C4-2B (cell line): ENCODE results near the gene PHF12.
"Not testable (repeated sequence)": the region's sequence is repeated elsewhere in the genome, so short reads cannot be mapped to it uniquely, and the experiment has no call there.

Experiments used
- H3K27ac ChIP-seq: fragments of 450-650 bp; 2 replicates; pipeline ENCODE4 v1.5.1; 2017
- ZFX ChIP-seq: fragments of 450-650 bp; IDR thresholded peaks from 2 replicates; pipeline ENCODE4 v1.6.1; 2017
- TF ChIP-seq, protein P1 (sequence below): fragments of 450-650 bp; conservative IDR thresholded peaks from 2 replicates; pipeline ENCODE4 v1.5.1; 2017; ENCODE audit warnings: mild to moderate bottlenecking

Gene PHF12

GRCh38 chr17:28941251-28941650 lies 10.1 kb downstream of the PHF12 start:
- TF ChIP-seq, protein P1, sequence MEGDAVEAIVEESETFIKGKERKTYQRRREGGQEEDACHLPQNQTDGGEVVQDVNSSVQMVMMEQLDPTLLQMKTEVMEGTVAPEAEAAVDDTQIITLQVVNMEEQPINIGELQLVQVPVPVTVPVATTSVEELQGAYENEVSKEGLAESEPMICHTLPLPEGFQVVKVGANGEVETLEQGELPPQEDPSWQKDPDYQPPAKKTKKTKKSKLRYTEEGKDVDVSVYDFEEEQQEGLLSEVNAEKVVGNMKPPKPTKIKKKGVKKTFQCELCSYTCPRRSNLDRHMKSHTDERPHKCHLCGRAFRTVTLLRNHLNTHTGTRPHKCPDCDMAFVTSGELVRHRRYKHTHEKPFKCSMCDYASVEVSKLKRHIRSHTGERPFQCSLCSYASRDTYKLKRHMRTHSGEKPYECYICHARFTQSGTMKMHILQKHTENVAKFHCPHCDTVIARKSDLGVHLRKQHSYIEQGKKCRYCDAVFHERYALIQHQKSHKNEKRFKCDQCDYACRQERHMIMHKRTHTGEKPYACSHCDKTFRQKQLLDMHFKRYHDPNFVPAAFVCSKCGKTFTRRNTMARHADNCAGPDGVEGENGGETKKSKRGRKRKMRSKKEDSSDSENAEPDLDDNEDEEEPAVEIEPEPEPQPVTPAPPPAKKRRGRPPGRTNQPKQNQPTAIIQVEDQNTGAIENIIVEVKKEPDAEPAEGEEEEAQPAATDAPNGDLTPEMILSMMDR, result no peak
- TF ChIP-seq ZFX, result no peak
- H3K27ac ChIP-seq, result peak overlapping the region; percentile 97

DNA sequence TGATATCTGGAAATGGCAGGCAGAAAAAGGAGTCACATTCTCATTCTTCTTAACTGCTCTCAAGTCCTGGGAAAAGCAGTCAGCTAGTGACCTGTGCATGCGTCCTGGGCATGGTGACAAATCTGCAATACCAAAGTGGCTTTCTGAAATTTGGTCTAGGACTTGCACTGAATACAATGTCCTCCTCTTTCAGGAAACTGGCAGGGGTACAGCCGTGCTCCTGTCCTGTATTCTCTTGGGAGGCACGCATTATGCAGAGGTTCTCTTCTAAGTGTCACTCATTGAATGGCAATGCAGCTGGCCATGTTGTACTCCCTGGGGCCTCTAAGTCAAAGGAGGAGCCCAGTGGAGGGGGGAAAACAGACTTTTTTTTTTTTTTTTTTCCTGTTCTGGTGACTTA lies 10.6 kb downstream of the PHF12 start:
- TF ChIP-seq, protein P1, result no peak
- no peak for TF ChIP-seq ZFX
- peak overlapping the region; percentile 97 for H3K27ac ChIP-seq

DNA sequence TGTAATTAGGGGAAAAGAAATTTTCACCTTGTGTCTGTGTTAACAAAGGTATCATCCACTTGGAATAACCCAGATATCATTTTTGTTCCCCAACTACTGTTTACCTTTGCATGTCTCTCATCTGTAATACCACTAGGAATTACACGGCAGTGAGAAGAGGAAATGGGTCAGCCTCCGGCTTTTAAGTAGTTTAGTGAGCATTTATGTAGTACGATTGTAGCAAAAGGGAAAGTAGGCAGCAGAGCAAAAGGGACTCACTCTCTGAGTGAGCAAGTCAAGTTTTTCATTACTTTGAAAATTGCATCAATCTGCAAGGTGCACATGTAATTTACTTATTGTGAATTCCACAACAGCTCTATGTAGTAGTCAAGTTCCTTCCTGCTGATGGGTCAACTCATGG lies 11.2 kb downstream of the PHF12 start:
- peak overlapping the region; percentile 97 for H3K27ac ChIP-seq

GRCh38 chr17:28938552-28938951 lies 12.8 kb downstream of the PHF12 start:
- peak overlapping the region; percentile 84 for H3K27ac ChIP-seq
- no peak for TF ChIP-seq ZFX
- TF ChIP-seq, protein P1, result no peak

More for the DNA sequence above, 11.2 kb downstream of the PHF12 start:
- TF ChIP-seq, protein P1, result no peak
- no peak for TF ChIP-seq ZFX

DNA sequence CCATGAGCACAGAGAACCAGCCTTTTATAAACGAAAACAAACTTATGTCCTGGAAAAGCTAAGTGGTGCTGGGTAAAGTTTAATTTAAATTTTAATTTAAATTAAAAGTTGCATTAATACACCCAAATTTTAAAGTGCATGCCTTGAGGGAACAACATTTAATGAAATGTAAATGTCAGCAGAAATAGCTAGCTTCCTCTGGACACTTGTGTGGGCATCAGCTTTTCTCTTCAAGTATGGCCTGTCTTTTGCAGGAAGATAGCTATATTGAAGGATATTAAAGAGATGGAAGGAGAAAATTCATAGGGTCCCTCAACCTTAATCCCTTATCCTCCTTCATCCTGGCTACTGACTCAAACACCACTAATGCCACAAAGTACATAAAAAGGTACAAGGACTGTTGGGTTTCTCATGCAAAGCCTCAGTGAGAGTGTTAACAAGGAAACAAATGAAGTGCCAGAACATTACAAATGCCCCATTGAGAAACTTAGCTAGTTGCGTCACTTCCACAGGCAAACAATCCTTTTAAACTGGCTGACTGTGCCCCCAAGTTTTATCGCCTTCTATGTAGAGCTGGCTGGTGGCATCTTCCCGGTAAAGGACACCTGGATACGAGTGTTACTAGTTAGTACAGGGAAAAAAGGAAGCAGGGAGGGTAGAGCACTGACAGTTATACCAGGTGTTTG lies 14.1 kb downstream of the PHF12 start:
- TF ChIP-seq, protein P1, result no peak
- no peak for TF ChIP-seq ZFX
- H3K27ac ChIP-seq, result peak overlapping the region; percentile 84; the same call in 1 of the 2 replicates

DNA sequence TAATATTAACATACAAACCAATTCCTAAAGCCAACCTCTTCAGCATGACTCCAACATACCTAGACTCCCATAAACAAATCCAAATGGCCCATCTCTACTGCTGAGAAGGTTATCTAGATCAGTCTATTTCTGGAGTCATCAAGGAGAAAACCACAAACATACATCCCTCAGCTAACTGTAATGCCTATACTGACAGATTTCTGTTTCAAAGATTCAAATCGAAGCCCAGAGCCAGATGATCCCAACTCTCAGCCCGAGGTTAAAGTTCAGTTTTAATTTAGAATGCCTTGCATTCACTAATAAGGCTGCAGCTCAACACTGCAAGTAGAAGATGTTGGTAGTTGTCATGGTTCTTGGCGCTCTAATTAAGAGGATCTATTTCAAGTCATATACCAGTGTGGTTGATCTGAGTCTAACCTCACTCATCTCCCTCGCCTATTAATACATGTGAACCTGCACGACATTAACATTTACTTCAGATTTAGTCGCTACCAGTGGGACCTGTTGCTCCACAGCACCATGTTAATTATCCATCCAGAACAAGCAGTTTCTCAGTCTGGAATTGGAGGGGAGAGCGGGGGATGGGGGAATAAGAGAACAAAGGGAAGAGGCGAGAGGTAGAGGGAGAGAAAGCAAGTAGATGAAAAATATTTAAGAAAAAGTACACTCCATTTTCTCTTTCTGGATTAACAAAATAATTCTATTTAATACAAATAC lies 15.4 kb downstream of the PHF12 start:
- TF ChIP-seq, protein P1, result no peak
- no peak for TF ChIP-seq ZFX
- no peak overlapping the region; the same call in 1 of the 2 replicates for H3K27ac ChIP-seq

DNA sequence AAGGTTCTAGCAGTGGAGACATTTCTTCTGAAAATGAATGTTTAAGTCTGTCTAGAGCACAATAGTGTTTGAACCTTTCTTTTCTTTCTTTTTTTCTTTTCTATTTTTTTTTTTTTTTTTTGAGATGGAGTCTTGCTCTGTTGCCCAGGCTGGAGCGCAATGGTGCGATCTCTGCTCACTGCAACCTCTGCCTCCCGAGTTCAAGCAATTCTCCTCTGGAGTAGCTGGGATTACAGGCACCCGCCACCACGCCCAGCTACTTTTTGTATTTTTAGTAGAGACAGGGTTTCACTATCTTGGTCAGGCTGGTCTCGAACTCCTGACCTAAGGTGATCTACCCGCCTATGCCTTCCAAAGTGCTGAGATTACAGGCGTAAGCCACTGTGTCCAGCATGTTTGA lies 16.8 kb downstream of the PHF12 start:
- not testable (repeated sequence) for H3K27ac ChIP-seq
